Retinal pigment epithelial cell (primary cell): Measurements from ENCODE around the gene RGS6.

Source experiments
- DNase-seq: peaks from one replicate; pipeline ENCODE4 v3.0.0-alpha.2; 2010; ENCODE audit warnings: low read depth
- H3K4me3 ChIP-seq: 2 replicates; pipeline ENCODE4 v1.5.1; 2011; ENCODE audit warnings: mild to moderate bottlenecking, low read length, control low read depth, moderate library complexity
- TF ChIP-seq, protein P1 (sequence below): conservative IDR thresholded peaks from 2 replicates; pipeline ENCODE4 v1.5.1; 2011; ENCODE audit warnings: low read depth, low read length, control low read depth, inconsistent platforms

RGS6 gene

DNA sequence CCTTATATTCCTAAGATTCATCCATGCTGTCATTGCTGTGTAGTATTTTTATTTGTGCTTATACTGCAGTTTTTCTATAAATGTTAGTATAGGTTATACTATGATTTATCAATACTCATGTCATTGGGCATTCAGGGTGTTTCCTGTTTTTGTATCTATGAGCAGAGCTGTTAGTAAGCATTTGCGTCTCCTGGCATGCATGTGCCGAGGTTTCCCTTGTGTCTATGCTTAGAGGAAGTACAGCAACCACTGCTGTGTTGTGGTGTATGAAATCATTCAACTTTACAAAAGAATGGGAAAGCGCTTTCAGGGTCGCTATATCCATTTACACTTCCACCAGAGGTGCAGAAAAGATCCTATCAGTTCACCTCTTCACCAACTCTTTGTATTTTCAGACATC, 122.7 kb downstream of the RGS6 start:
- DNase-seq = no peak
- H3K4me3 ChIP-seq = no peak overlapping the region
- TF ChIP-seq, protein P1, sequence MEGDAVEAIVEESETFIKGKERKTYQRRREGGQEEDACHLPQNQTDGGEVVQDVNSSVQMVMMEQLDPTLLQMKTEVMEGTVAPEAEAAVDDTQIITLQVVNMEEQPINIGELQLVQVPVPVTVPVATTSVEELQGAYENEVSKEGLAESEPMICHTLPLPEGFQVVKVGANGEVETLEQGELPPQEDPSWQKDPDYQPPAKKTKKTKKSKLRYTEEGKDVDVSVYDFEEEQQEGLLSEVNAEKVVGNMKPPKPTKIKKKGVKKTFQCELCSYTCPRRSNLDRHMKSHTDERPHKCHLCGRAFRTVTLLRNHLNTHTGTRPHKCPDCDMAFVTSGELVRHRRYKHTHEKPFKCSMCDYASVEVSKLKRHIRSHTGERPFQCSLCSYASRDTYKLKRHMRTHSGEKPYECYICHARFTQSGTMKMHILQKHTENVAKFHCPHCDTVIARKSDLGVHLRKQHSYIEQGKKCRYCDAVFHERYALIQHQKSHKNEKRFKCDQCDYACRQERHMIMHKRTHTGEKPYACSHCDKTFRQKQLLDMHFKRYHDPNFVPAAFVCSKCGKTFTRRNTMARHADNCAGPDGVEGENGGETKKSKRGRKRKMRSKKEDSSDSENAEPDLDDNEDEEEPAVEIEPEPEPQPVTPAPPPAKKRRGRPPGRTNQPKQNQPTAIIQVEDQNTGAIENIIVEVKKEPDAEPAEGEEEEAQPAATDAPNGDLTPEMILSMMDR = no peak

DNA sequence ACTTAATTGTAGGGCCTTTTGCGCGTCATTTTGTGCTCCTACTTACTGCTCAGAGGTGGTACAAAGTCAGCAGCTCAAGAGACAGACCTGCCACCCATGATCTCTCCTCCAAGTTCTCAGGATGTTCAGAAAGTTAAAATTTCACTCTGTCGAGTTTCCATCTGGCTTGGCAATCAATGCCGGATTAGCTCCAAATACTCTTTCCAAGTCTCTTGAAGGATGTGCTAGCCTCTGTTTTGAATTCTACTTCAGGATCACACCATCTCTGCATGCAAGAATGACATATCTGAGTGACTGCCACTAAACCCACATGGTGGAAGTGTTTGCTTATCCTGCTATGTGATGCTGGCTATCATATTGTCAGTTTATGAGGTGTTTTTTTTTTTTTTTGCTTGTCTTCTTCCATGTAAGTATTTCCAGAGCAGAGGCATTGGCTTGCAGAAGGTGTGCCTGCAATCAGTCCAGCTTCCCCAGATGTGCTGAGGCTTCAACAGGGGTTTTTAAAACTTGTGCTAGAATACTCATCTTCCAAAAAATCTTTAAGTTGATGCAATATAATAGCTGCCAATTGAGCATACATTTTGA, 125.6 kb downstream of the RGS6 start:
- DNase-seq = no peak
- TF ChIP-seq, protein P1 = no peak
- H3K4me3 ChIP-seq = no peak overlapping the region

DNA sequence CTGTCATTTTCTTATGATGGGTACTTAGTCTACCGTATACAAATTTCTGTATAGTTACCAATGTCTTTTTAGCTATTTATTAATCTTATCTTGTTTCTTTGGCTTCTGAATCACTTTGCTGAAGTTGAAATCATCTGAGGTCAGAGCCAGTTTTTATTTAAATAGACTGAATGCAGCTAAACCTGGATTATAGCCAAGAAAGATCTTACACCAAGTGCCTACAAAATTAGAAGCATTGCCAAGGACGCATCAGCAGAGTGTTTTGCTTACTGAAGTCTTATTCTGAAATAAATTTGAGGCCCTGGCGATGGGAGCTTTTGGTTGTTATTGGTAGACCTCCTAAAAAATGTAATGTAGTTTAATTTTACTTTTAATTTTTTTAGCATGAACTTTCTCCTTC, 128.2 kb downstream of the RGS6 start:
- TF ChIP-seq, protein P1 = no peak
- DNase-seq = no peak
- no peak overlapping the region for H3K4me3 ChIP-seq

DNA sequence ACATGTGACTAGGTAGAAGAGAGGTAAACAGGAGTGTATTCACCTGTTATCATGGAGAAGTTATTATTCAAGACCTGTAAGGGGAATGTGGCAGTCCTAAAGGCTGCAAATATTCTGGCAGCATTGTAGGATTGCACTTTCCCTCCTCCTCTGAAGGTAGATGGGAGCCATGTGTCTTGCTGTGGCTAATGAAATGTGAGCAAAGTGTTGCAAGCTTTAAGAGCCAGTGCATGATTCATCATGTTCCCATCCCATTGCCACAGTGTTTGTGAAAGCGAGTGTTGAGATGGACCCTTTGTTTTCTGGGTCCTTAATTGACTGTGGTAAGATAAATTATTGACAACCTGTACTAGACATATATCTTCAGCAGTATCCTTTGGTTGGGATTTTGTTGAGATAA, 128.7 kb downstream of the RGS6 start:
- H3K4me3 ChIP-seq = no peak overlapping the region
- TF ChIP-seq, protein P1 = no peak
- DNase-seq = no peak

DNA sequence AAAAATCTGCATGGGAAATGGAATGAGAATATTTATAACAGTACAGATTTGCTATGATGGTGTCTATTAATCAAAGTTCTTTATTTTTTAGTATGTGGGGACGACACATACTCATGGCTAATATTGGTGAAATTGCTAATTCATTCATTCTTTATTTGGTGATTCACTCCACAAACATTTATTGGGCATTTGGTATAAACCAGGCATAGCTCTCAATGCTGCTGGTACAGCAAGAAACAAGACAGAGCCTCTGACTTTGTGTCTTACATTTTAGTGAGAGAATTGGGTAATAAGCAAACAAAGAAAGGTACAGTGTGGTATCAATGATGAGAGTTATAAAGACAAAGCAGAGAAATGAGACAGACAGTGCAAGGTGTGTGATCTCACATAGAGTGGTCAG, 129.5 kb downstream of the RGS6 start:
- DNase-seq = no peak
- TF ChIP-seq, protein P1 = no peak
- H3K4me3 ChIP-seq = no peak overlapping the region

DNA sequence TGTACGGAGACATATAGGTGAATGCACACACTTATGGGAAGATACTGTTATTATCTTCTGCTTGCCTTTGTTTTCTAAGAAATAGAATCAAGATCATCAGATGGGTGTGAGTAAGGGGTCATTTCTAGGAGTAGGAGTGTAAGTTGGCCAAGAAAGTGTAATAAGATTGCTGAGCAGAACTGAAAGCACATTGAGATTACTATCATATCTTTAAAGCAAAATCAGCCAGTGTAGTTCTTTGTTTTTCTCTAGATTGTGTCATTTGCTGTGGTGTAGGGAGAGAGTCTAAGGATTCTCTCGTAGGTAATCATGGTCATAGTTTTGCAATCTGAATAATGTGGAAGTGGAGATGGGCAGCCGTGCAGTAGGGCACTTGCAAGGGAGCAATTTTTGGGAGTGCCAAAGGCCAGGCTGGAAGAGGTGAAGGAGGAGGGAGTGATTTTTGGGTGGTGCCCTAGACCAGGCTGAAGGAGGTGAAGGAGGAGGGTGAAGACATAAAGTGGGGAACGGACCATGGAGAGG, 131.6 kb downstream of the RGS6 start:
- TF ChIP-seq, protein P1 = no peak
- no peak overlapping the region for H3K4me3 ChIP-seq
- DNase-seq = no peak

DNA sequence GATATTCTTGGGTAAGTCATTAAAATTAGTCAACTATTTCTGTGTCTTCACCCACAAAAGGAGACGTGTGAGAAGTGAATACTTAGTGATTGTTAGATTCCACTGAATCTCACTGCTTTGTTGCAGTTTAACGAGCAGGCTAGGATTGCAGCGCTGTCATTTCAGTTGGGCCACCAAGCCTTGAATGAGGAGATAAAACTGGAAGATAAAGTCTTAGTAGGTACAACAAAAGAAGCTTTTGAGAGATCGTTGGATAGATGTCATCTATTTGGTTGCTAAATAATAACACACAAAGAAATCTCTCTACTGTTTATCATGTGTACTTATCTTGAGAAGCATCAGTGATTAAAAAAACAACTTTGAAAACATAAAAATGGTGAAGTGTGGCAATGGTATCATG, 132.3 kb downstream of the RGS6 start:
- DNase-seq = no peak
- H3K4me3 ChIP-seq = no peak overlapping the region
- TF ChIP-seq, protein P1 = no peak
